WTC11 (cell line): Measurements from ENCODE around the gene DRC1. TPM values are rescaled to one million over a fixed set of nuclear protein-coding genes. Genes with fewer than 3 reads are reported as not detected.

Experiments
- ATAC-seq: fragments of 200-7000 bp; cut with Tn5 transposase; 2 replicates; pipeline ENCODE4 v1.10.0; 2021; ENCODE audit warnings: mild to moderate bottlenecking, moderate library complexity
- CTCF ChIA-PET: fragments of 300-600 bp; sonication (Branson Sonifier 250); formaldehyde crosslinking; loops from one replicate; lab custom pipeline; 2021; ENCODE audit warnings: antibody characterized with exemption; lab: Charles Lee
- POLR2A ChIA-PET: fragments of 350-600 bp; sonication (Branson Sonifier 250); formaldehyde crosslinking; loops from one replicate; lab custom pipeline; 2021; ENCODE audit warnings: antibody characterized with exemption; lab: Charles Lee
- DNase-seq: peaks from one replicate; pipeline ENCODE4 v3.0.0; 2021; ENCODE audit warnings: low spot score
- H3K27ac Mint-ChIP-seq: 2 replicates; pipeline ENCODE4 v1.8.0; 2021; ENCODE audit warnings: mixed read lengths
- H3K27me3 Mint-ChIP-seq: 2 replicates; pipeline ENCODE4 v1.8.0; 2021; ENCODE audit warnings: low read depth, mild to moderate bottlenecking, moderate library complexity, mixed read lengths
- H3K36me3 Mint-ChIP-seq: 2 replicates; pipeline ENCODE4 v1.8.0; 2021; ENCODE audit warnings: mixed read lengths
- H3K4me1 Mint-ChIP-seq: 2 replicates; pipeline ENCODE4 v1.8.0; 2022; ENCODE audit warnings: mixed read lengths
- H3K4me3 Mint-ChIP-seq: 2 replicates; pipeline ENCODE4 v1.8.0; 2021; ENCODE audit warnings: mild to moderate bottlenecking, moderate library complexity, mixed read lengths
- H3K9me3 Mint-ChIP-seq: 2 replicates; pipeline ENCODE4 v1.8.0; 2021; ENCODE audit warnings: mixed read lengths
- ATF3 ChIP-seq: sonication (generic); formaldehyde crosslinking; conservative IDR thresholded peaks from 2 replicates; pipeline ENCODE4 v1.8.1; 2022; ENCODE audit warnings: mild to moderate bottlenecking, missing genetic modification reagents
- EMX1 ChIP-seq: fragments of 250-450 bp; sonication (Bioruptor Pico); IDR thresholded peaks from 2 replicates; pipeline ENCODE4 v1.8.0; 2021; ENCODE audit warnings: mild to moderate bottlenecking
- ESRRA ChIP-seq: sonication (generic); formaldehyde crosslinking; IDR thresholded peaks from 2 replicates; pipeline ENCODE4 v1.8.1; 2022; ENCODE audit warnings: mild to moderate bottlenecking, missing genetic modification reagents, borderline replicate concordance
- GABPB1 ChIP-seq: sonication (generic); formaldehyde crosslinking; IDR thresholded peaks from 2 replicates; pipeline ENCODE4 v1.8.1; 2023; ENCODE audit warnings: mild to moderate bottlenecking, missing genetic modification reagents
- HMGA2 ChIP-seq: fragments of 250-450 bp; sonication (Bioruptor Pico); IDR thresholded peaks from 2 replicates; pipeline ENCODE4 v1.4.0; 2021; ENCODE audit warnings: mild to moderate bottlenecking, moderate library complexity
- NFYB ChIP-seq: sonication (generic); formaldehyde crosslinking; conservative IDR thresholded peaks from 2 replicates; pipeline ENCODE4 v1.8.0; 2022; ENCODE audit warnings: low read depth, missing genetic modification reagents
- NR2C2 ChIP-seq: sonication (generic); formaldehyde crosslinking; IDR thresholded peaks from 2 replicates; pipeline ENCODE4 v1.8.0; 2022; ENCODE audit warnings: mild to moderate bottlenecking, missing genetic modification reagents
- OVOL2 ChIP-seq: fragments of 250-450 bp; sonication (Bioruptor Pico); IDR thresholded peaks from 2 replicates; pipeline ENCODE4 v1.9.0; 2021; ENCODE audit warnings: mild to moderate bottlenecking, borderline replicate concordance
- SMAD3 ChIP-seq: sonication (generic); formaldehyde crosslinking; IDR thresholded peaks from 2 replicates; pipeline ENCODE4 v1.8.0; 2022; ENCODE audit warnings: missing genetic modification reagents, mild to moderate bottlenecking, borderline replicate concordance
- TCF7 ChIP-seq: sonication (generic); formaldehyde crosslinking; IDR thresholded peaks from 2 replicates; pipeline ENCODE4 v1.8.0; 2022; ENCODE audit warnings: mild to moderate bottlenecking, low read depth, missing genetic modification reagents, moderate library complexity
- TEAD1 ChIP-seq: sonication (generic); formaldehyde crosslinking; IDR thresholded peaks from 2 replicates; pipeline ENCODE4 v1.8.0; 2022; ENCODE audit warnings: mild to moderate bottlenecking, missing genetic modification reagents
- TEAD4 ChIP-seq: sonication (generic); formaldehyde crosslinking; IDR thresholded peaks from 2 replicates; pipeline ENCODE4 v1.8.0; 2022; ENCODE audit warnings: mild to moderate bottlenecking, missing genetic modification reagents
- TP53 ChIP-seq: sonication (generic); formaldehyde crosslinking; IDR thresholded peaks from 2 replicates; pipeline ENCODE4 v1.8.1; 2023; ENCODE audit warnings: mild to moderate bottlenecking, missing genetic modification reagents
- ZNF121 ChIP-seq: sonication (generic); formaldehyde crosslinking; IDR thresholded peaks from 2 replicates; pipeline ENCODE4 v1.8.0; 2023; ENCODE audit warnings: missing genetic modification reagents
- ZNF423 ChIP-seq: fragments of 250-450 bp; sonication (Bioruptor Pico); IDR thresholded peaks from 2 replicates; pipeline ENCODE4 v2.1.2; 2022; ENCODE audit warnings: mild to moderate bottlenecking, moderate library complexity
- total RNA-seq: library from RNA; stranded (reverse); gene quantifications from 3 replicates; pipeline ENCODE4 v1.2.3, GENCODE V29; 2021
- TF ChIP-seq, protein P1 (sequence below): sonication (generic); formaldehyde crosslinking; IDR thresholded peaks from 2 replicates; pipeline ENCODE4 v1.8.1; 2023; ENCODE audit warnings: mild to moderate bottlenecking, missing genetic modification reagents
- TF ChIP-seq, protein P2 (sequence below): fragments of 250-450 bp; sonication (Bioruptor Pico); IDR thresholded peaks from 2 replicates; pipeline ENCODE4 v1.9.0; 2021; ENCODE audit warnings: mild to moderate bottlenecking, borderline replicate concordance
- TF ChIP-seq, protein P3 (sequence below): sonication (generic); formaldehyde crosslinking; IDR thresholded peaks from 2 replicates; pipeline ENCODE4 v1.8.0; 2022; ENCODE audit warnings: missing genetic modification reagents

The DRC1 gene
- total RNA-seq, 1 experiment from 2014 or later: 0.55 TPM

DNA sequence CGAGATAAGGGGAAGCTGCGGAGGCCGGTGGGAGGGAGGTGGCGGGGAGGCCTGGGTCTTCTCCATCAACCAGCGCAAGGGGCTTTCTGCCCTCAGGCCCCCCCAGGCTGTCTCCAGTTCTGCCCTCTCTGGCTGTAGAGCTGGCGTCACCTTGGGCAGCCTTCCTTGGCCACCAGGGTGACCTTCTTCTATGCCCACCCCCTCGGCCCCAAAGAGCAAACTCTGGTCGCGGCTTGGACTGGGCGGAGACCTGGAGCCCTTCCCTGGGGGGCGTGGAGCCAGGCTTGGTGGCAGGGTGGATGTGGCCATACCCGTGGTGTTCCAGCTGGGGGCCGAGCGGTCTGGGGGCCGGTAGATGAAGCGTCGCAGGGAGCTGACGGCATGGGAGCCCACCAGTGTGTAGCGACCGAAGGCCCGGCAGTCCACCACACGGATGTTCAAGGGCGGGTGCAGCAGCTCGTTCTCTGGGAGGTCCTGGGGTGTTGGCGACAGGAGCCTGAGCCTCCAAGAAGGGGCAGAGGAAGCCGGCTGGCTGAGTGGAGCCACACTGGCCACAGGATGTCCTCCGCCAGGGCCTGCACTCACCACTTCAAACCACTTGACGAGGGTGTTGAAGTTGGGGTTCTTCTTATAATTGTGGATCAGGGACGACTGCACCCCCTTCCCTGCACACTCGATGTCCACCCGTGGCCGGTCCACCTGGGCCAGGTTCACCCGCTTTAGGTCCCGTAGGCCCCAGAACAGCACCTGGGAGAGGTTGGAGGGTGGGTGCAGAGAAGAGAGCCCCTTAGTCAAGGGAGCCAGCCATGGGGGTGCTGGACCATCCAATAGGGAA is 71.3 kb downstream of the DRC1 start (continued):
- TF ChIP-seq NR2C2 (CRISPR knock-in tag): no peak

GRCh38 chr2:26473796-26474195 is 72.1 kb downstream of the DRC1 start:
- no peak overlapping the region for H3K4me3 Mint-ChIP-seq
- no peak for DNase-seq
- POLR2A ChIA-PET: no interaction called here
- H3K27me3 Mint-ChIP-seq: no peaks in the 10 kb centered on the region
- ATAC-seq: no peak
- TF ChIP-seq ATF3 (CRISPR knock-in tag) (no peak), TCF7 (no peak), ZNF423 (no peak), GABPB1 (no peak), TEAD4 (CRISPR knock-in tag) (no peak), EMX1 (CRISPR knock-in tag) (no peak), TP53 (CRISPR knock-in tag) (no peak), TEAD1 (CRISPR knock-in tag) (no peak)
- TF ChIP-seq, protein P1, sequence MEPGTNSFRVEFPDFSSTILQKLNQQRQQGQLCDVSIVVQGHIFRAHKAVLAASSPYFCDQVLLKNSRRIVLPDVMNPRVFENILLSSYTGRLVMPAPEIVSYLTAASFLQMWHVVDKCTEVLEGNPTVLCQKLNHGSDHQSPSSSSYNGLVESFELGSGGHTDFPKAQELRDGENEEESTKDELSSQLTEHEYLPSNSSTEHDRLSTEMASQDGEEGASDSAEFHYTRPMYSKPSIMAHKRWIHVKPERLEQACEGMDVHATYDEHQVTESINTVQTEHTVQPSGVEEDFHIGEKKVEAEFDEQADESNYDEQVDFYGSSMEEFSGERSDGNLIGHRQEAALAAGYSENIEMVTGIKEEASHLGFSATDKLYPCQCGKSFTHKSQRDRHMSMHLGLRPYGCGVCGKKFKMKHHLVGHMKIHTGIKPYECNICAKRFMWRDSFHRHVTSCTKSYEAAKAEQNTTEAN (CRISPR knock-in tag): no peak
- TF ChIP-seq, protein P2, sequence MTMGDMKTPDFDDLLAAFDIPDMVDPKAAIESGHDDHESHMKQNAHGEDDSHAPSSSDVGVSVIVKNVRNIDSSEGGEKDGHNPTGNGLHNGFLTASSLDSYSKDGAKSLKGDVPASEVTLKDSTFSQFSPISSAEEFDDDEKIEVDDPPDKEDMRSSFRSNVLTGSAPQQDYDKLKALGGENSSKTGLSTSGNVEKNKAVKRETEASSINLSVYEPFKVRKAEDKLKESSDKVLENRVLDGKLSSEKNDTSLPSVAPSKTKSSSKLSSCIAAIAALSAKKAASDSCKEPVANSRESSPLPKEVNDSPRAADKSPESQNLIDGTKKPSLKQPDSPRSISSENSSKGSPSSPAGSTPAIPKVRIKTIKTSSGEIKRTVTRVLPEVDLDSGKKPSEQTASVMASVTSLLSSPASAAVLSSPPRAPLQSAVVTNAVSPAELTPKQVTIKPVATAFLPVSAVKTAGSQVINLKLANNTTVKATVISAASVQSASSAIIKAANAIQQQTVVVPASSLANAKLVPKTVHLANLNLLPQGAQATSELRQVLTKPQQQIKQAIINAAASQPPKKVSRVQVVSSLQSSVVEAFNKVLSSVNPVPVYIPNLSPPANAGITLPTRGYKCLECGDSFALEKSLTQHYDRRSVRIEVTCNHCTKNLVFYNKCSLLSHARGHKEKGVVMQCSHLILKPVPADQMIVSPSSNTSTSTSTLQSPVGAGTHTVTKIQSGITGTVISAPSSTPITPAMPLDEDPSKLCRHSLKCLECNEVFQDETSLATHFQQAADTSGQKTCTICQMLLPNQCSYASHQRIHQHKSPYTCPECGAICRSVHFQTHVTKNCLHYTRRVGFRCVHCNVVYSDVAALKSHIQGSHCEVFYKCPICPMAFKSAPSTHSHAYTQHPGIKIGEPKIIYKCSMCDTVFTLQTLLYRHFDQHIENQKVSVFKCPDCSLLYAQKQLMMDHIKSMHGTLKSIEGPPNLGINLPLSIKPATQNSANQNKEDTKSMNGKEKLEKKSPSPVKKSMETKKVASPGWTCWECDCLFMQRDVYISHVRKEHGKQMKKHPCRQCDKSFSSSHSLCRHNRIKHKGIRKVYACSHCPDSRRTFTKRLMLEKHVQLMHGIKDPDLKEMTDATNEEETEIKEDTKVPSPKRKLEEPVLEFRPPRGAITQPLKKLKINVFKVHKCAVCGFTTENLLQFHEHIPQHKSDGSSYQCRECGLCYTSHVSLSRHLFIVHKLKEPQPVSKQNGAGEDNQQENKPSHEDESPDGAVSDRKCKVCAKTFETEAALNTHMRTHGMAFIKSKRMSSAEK (CRISPR knock-in tag): no peak
- TF ChIP-seq, protein P3, sequence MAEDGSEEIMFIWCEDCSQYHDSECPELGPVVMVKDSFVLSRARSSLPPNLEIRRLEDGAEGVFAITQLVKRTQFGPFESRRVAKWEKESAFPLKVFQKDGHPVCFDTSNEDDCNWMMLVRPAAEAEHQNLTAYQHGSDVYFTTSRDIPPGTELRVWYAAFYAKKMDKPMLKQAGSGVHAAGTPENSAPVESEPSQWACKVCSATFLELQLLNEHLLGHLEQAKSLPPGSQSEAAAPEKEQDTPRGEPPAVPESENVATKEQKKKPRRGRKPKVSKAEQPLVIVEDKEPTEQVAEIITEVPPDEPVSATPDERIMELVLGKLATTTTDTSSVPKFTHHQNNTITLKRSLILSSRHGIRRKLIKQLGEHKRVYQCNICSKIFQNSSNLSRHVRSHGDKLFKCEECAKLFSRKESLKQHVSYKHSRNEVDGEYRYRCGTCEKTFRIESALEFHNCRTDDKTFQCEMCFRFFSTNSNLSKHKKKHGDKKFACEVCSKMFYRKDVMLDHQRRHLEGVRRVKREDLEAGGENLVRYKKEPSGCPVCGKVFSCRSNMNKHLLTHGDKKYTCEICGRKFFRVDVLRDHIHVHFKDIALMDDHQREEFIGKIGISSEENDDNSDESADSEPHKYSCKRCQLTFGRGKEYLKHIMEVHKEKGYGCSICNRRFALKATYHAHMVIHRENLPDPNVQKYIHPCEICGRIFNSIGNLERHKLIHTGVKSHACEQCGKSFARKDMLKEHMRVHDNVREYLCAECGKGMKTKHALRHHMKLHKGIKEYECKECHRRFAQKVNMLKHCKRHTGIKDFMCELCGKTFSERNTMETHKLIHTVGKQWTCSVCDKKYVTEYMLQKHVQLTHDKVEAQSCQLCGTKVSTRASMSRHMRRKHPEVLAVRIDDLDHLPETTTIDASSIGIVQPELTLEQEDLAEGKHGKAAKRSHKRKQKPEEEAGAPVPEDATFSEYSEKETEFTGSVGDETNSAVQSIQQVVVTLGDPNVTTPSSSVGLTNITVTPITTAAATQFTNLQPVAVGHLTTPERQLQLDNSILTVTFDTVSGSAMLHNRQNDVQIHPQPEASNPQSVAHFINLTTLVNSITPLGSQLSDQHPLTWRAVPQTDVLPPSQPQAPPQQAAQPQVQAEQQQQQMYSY (CRISPR knock-in tag): no peak
- H3K27ac Mint-ChIP-seq: no peak overlapping the region
- H3K36me3 Mint-ChIP-seq: no peaks in the 10 kb centered on the region
- CTCF ChIA-PET: interaction anchor here (0.6 kb wide), 1 partner anchor 183 kb away, joined by 3 read pairs; no protein-coding TSS in a partner anchor
- peaks cover 6% of the 10 kb centered on the region; the same call in 1 of the 2 replicates for H3K9me3 Mint-ChIP-seq
- peaks cover 4% of the 10 kb centered on the region for H3K4me1 Mint-ChIP-seq

GRCh38 chr2:26474261-26474785 is 72.6 kb downstream of the DRC1 start:
- no peak for ATAC-seq
- CTCF ChIA-PET: interaction anchor here (0.6 to 2.2 kb wide), 6 partner anchors 18 to 183 kb away, joined by 3 to 8 read pairs (median 5); no protein-coding TSS in a partner anchor
- POLR2A ChIA-PET: no interaction called here
- TF ChIP-seq, protein P3 (CRISPR knock-in tag): no peak
- no peak for TF ChIP-seq HMGA2 (CRISPR knock-in tag)
- TF ChIP-seq ESRRA: no peak
- TF ChIP-seq TEAD1 (CRISPR knock-in tag): no peak
- TF ChIP-seq OVOL2: no peak
- TF ChIP-seq ZNF121: no peak
- no peak for TF ChIP-seq NFYB (CRISPR knock-in tag)
- no peak for TF ChIP-seq GABPB1
- TF ChIP-seq SMAD3 (CRISPR knock-in tag): no peak

More at GRCh38 chr2:26474261-26474785, 72.6 kb downstream of the DRC1 start:
- H3K4me1 Mint-ChIP-seq: peaks cover 4% of the 10 kb centered on the region
- no peak for DNase-seq
- H3K27ac Mint-ChIP-seq: no peak overlapping the region
- H3K36me3 Mint-ChIP-seq: no peaks in the 10 kb centered on the region
- no peaks in the 10 kb centered on the region for H3K27me3 Mint-ChIP-seq
- H3K4me3 Mint-ChIP-seq: no peak overlapping the region
- H3K9me3 Mint-ChIP-seq: peaks cover 6% of the 10 kb centered on the region; the same call in 1 of the 2 replicates
